Esophagus muscularis mucosa (tissue), 4 donors: ENCODE data around the gene PABPC3. TPM values are rescaled to one million over a fixed set of nuclear protein-coding genes. Genes with fewer than 3 reads are reported as not detected.

Experiments used
- DNase-seq: peaks from one replicate; pipeline ENCODE4 v3.0.0-alpha.2; 2017; ENCODE audit errors: extremely low spot score
- H3K27ac ChIP-seq, 4 donors: fragments of 200-600 bp; sonication (generic); replicated peaks in 1 of 4; 1 replicate in 3 of 4; 2 replicates in 1 of 4; pipeline ENCODE4 v1.5.1; 2016 to 2019; ENCODE audit warnings: mild to moderate bottlenecking in 1 of 4
- H3K27me3 ChIP-seq, 4 donors: fragments of 200-600 bp; sonication (generic); one replicate each; pipeline versions ENCODE4 v1.5.1 to v1.6.0; 2016 to 2019
- H3K36me3 ChIP-seq, 4 donors: fragments of 200-600 bp; sonication (generic); one replicate each; pipeline ENCODE4 v1.5.1; 2016 to 2019
- H3K4me1 ChIP-seq, 4 donors: fragments of 200-600 bp; sonication (generic); one replicate each; pipeline ENCODE4 v1.5.1; 2016 to 2019
- H3K4me3 ChIP-seq, 4 donors: fragments of 200-600 bp; sonication (generic); 1 replicate in 2 of 4; 2 replicates in 2 of 4; pipeline ENCODE4 v1.5.1; 2016 to 2019; ENCODE audit warnings: mild to moderate bottlenecking in 4 of 4, moderate library complexity in 1 of 4
- H3K9me3 ChIP-seq, 4 donors: fragments of 200-600 bp; sonication (generic); 1 replicate in 3 of 4; 2 replicates in 1 of 4; pipeline ENCODE4 v1.5.1; 2016 to 2019
- CTCF ChIP-seq, 3 experiments: fragments of 200-600 bp in 2 of 3; fragments of 450-650 bp in 1 of 3; sonication (generic) in 2 of 3; IDR thresholded peaks; one replicate each; pipeline ENCODE4 v1.5.1; 2017 to 2019; ENCODE audit warnings: antibody characterized with exemption in 3 of 3, mild to moderate bottlenecking in 2 of 3, moderate library complexity in 1 of 3
- EP300 ChIP-seq: sonication (generic); formaldehyde crosslinking; IDR thresholded peaks from one replicate; pipeline ENCODE4 v1.6.1; 2017; ENCODE audit warnings: antibody characterized with exemption
- POLR2A ChIP-seq: fragments of 450-650 bp; IDR thresholded peaks from one replicate; pipeline ENCODE4 v1.6.1; 2017; ENCODE audit warnings: antibody characterized with exemption, moderate library complexity, mild to moderate bottlenecking, low read depth
- POLR2AphosphoS5 ChIP-seq, 2 donors: sonication (generic); formaldehyde crosslinking; IDR thresholded peaks; one replicate each; pipeline ENCODE4 v1.6.1; 2017; ENCODE audit warnings: antibody characterized with exemption in 2 of 2
- WGBS: methylation state at CpG from one replicate; pipeline ENCODE4 v1.1.5; 2018; 5-methylcytosine and 5-hydroxymethylcytosine counted together
- intact Hi-C: fragments of 100-400 bp; cut with DNase I; formaldehyde crosslinking; loops from one replicate; pipeline ENCODE4 v1.15.1; 2023
- small RNA-seq, 3 donors: library from RNA; depleted of rRNA; stranded (forward); fragments of <200 nt; gene quantifications; one replicate each; pipeline ENCODE3, GENCODE V24; 2016
- total RNA-seq, 4 donors: library from RNA; depleted of rRNA; stranded (reverse); fragments of >200 nt; gene quantifications; one replicate each; pipeline versions ENCODE4 v1.1.0 to v1.2.1, GENCODE V29; 2016

PABPC3 gene
- total RNA-seq, 4 donors from 2014 or later = under 0.01 to 0.17 (median 0.11) TPM; not detected in 1

GRCh38 chr13:25141042-25141441, 45.1 kb downstream of the PABPC3 start:
- H3K4me1 ChIP-seq = no peaks in the 10 kb centered on the region
- no peak overlapping the region for H3K4me3 ChIP-seq
- intact Hi-C loops = no loop called here
- H3K36me3 ChIP-seq = no peaks in the 10 kb centered on the region
- TF ChIP-seq POLR2A (no peak), CTCF (IDR thresholded peaks at IDR 0.05) (no peak)
- H3K27me3 ChIP-seq = peaks cover 0 to 27% (median 3%) of the 10 kb centered on the region in 4 donors
- no peak overlapping the region for H3K27ac ChIP-seq
- no peak for DNase-seq
- 75% methylated on average over 5 of the region's 5 CpGs for WGBS
- H3K9me3 ChIP-seq = no peaks in the 10 kb centered on the region

GRCh38 chr13:25143706-25144105, 47.8 kb downstream of the PABPC3 start:
- no peaks in the 10 kb centered on the region for H3K9me3 ChIP-seq
- intact Hi-C loops = no loop called here
- TF ChIP-seq EP300 (no peak), POLR2A (no peak), POLR2AphosphoS5 (IDR thresholded peaks at IDR 0.05) (no peak), CTCF (IDR thresholded peaks at IDR 0.05) (no peak)
- peaks cover 0 to 38% (median 3%) of the 10 kb centered on the region in 4 donors for H3K27me3 ChIP-seq
- H3K4me1 ChIP-seq = no peaks in the 10 kb centered on the region
- WGBS = 84% methylated on average over 7 of the region's 7 CpGs
- no peaks in the 10 kb centered on the region for H3K36me3 ChIP-seq
- H3K27ac ChIP-seq = no peak overlapping the region
- DNase-seq = no peak
- H3K4me3 ChIP-seq = no peak overlapping the region

GRCh38 chr13:25147638-25148401, 51.9 kb downstream of the PABPC3 start:
- no peak for DNase-seq
- Histone ChIP-seq H3K36me3 (no peaks in the 10 kb centered on the region), H3K27me3 (peaks cover 0 to 43% (median 0%) of the 10 kb centered on the region in 4 donors), H3K4me3 (no peak overlapping the region), H3K27ac (no peak overlapping the region), H3K9me3 (no peaks in the 10 kb centered on the region), H3K4me1 (no peaks in the 10 kb centered on the region)
- WGBS = 80% methylated on average over 4 of the region's 4 CpGs
- intact Hi-C loops = no loop called here
- no peak for TF ChIP-seq CTCF (IDR thresholded peaks at IDR 0.05)
- no peak for TF ChIP-seq POLR2AphosphoS5 (IDR thresholded peaks at IDR 0.05)
- TF ChIP-seq EP300 = no peak
- TF ChIP-seq POLR2A = no peak

GRCh38 chr13:25148402-25148771, 52.5 kb downstream of the PABPC3 start:
- Histone ChIP-seq H3K36me3 (no peaks in the 10 kb centered on the region), H3K27me3 (peaks cover 0 to 46% (median 0%) of the 10 kb centered on the region in 4 donors), H3K9me3 (no peaks in the 10 kb centered on the region), H3K27ac (no peak overlapping the region), H3K4me3 (no peak overlapping the region), H3K4me1 (no peaks in the 10 kb centered on the region)
- 93% methylated on average over 5 of the region's 5 CpGs for WGBS
- DNase-seq = no peak
- TF ChIP-seq CTCF (IDR thresholded peaks at IDR 0.05) (no peak), EP300 (no peak), POLR2A (no peak), POLR2AphosphoS5 (IDR thresholded peaks at IDR 0.05) (no peak)
- intact Hi-C loops = no loop called here

Small RNA genes within 50 kb of the gene (small RNA-seq; reads per million reads assigned to genes)
- 0 reads per million in 3 donors for gene AL359757.2

Other genes with a start within 250 kb of the PABPC3 start
- under 1 TPM in 2 of 4 donors, not detected in 2; under 0.01 to 0.17 TPM for gene AMER2, start 76.2 kb downstream of the PABPC3 start, total RNA-seq
- gene MTMR6, start 191.4 kb downstream of the PABPC3 start, total RNA-seq = 10 to 100 TPM; 19.9 to 28.4 (median 23.6) TPM
- 10 to 100 TPM; 33.8 to 62.3 (median 44.4) TPM for gene NUP58, start 205.5 kb downstream of the PABPC3 start, total RNA-seq